ENCODE results near the gene NUDT9. TPM values are rescaled to one million over a fixed set of nuclear protein-coding genes. Genes with fewer than 3 reads are reported as not detected.
"Not testable (repeated sequence)": the region's sequence is repeated elsewhere in the genome, so short reads cannot be mapped to it uniquely, and the experiment has no call there.

The NUDT9 gene
- total and polyA plus RNA-seq, 8 donors, result 22.1 to 64.4 (median 30.3) TPM

- FAIRE-seq (no peak), ATAC-seq (no peak), DNase-seq (no peak)
- intact Hi-C loops (cut with DNase I), result no loop called here
- no peaks in the 10 kb centered on the region for H3K27me3 ChIP-seq
- no peaks in the 10 kb centered on the region for H3K36me3 ChIP-seq
- H3K4me3 ChIP-seq, result no peak overlapping the region
- no peak for TF ChIP-seq CTCF (IDR thresholded peaks at IDR 0.05)
- WGBS, 2 donors, result 85% methylated on average over 1 of the region's 1 CpG
- H3K27ac ChIP-seq, result no peak overlapping the region
- H3K4me1 ChIP-seq, result peaks cover 0 to 7% (median 4%) of the 10 kb centered on the region in 3 donors
- no peaks in the 10 kb centered on the region for H3K9me3 ChIP-seq
Observed at GRCh38 chr4:87490664-87491369, 68.4 kb downstream of the NUDT9 start.

GRCh38 chr4:87491436-87491835, 69.1 kb downstream of the NUDT9 start:
- ATAC-seq, result no peak

GRCh38 chr4:87491851-87492250, 69.5 kb downstream of the NUDT9 start:
- H3K9me3 ChIP-seq; H3K4me3 ChIP-seq; H3K4me1 ChIP-seq; H3K36me3 ChIP-seq; FAIRE-seq; ATAC-seq; H3K27ac ChIP-seq; DNase-seq; intact Hi-C loops (cut with DNase I); H3K27me3 ChIP-seq: not testable (repeated sequence)
- 91 to 94% methylated on average over 2 of the region's 2 CpGs for WGBS, 2 donors

More at GRCh38 chr4:87491436-87491835, 69.1 kb downstream of the NUDT9 start:
- no peak for TF ChIP-seq CTCF (IDR thresholded peaks at IDR 0.05)
- peaks cover 0 to 7% (median 4%) of the 10 kb centered on the region in 3 donors for H3K4me1 ChIP-seq
- FAIRE-seq (no peak), DNase-seq (no peak)
- H3K4me3 ChIP-seq, result no peak overlapping the region
- no peak overlapping the region for H3K27ac ChIP-seq
- H3K36me3 ChIP-seq, result no peaks in the 10 kb centered on the region
- no peaks in the 10 kb centered on the region for H3K9me3 ChIP-seq
- 71 to 94% methylated on average over 2 of the region's 2 CpGs for WGBS, 2 donors
- H3K27me3 ChIP-seq, result no peaks in the 10 kb centered on the region
- intact Hi-C loops (cut with DNase I), result no loop called here

- intact Hi-C loops (cut with DNase I), result no loop called here
- DNase-seq (no peak), ATAC-seq (no peak), FAIRE-seq (no peak)
- 39 to 48% methylated on average over 3 of the region's 3 CpGs for WGBS, 2 donors
- Histone ChIP-seq H3K27me3 (no peaks in the 10 kb centered on the region), H3K9me3 (no peaks in the 10 kb centered on the region), H3K4me1 (peaks cover 0 to 7% (median 4%) of the 10 kb centered on the region in 3 donors), H3K4me3 (no peak overlapping the region), H3K27ac (no peak overlapping the region), H3K36me3 (no peaks in the 10 kb centered on the region)
- no peak for TF ChIP-seq CTCF (IDR thresholded peaks at IDR 0.05)
Observed at GRCh38 chr4:87493115-87493514, 70.7 kb downstream of the NUDT9 start.

GRCh38 chr4:87497159-87497558, 74.8 kb downstream of the NUDT9 start:
- FAIRE-seq (no peak), DNase-seq (no peak), ATAC-seq (no peak)
- H3K4me3 ChIP-seq, result no peak overlapping the region
- no peak for TF ChIP-seq CTCF (IDR thresholded peaks at IDR 0.05)
- 94 to 100% methylated on average over 2 of the region's 2 CpGs for WGBS, 2 donors
- intact Hi-C loops (cut with DNase I), result no loop called here
- no peaks in the 10 kb centered on the region for H3K27me3 ChIP-seq
- no peaks in the 10 kb centered on the region for H3K9me3 ChIP-seq
- H3K4me1 ChIP-seq, result peaks cover 0 to 7% (median 5%) of the 10 kb centered on the region in 3 donors
- H3K36me3 ChIP-seq, result no peaks in the 10 kb centered on the region
- no peak overlapping the region for H3K27ac ChIP-seq
